ENCODE data around the gene PCDHA1. TPM values are rescaled to one million over a fixed set of nuclear protein-coding genes. Genes with fewer than 3 reads are reported as not detected.
A peak's percentile ranks its signal among the peaks of the same experiment; 100 is the strongest.
"Not testable (repeated sequence)": the region's sequence is repeated elsewhere in the genome, so short reads cannot be mapped to it uniquely, and the experiment has no call there.

The PCDHA1 gene
- total and polyA plus RNA-seq, 10 donors: 0.05 TPM; not detected in 9

- H3K9me3 ChIP-seq: peaks cover 2 to 99% (median 84%) of the 10 kb centered on the region in 8 donors
- H3K36me3 ChIP-seq: no peaks in the 10 kb centered on the region
- TF ChIP-seq POLR2AphosphoS5 (IDR thresholded peaks at IDR 0.05) (no peak), CTCF (IDR thresholded peaks at IDR 0.05 in 8 of 11, conservative IDR thresholded peaks at IDR 0.05 in 3 of 11) (no peak)
- H3K4me1 ChIP-seq: no peaks in the 10 kb centered on the region
- WGBS, 5 donors: 53 to 75% (median 60%) methylated on average over 34 to 39 of the region's 39 CpGs
- peaks cover 0 to 71% (median 0%) of the 10 kb centered on the region in 7 donors for H3K27me3 ChIP-seq (replicated peaks in 1 of 7)
- H3K4me3 ChIP-seq: no peak overlapping the region
- intact Hi-C loops (cut with DNase I; ENCODE audit: low total_unique reads): no loop called here
- no peak for DNase-seq
- H3K27ac ChIP-seq: no peak overlapping the region
These were observed 10.8 kb downstream of the PCDHA1 start for GRCh38 chr5:140796718-140797095.

GRCh38 chr5:140800816-140801493 is 15.0 kb downstream of the PCDHA1 start, which contains the start of gene PCDHA3:
PCDHA3 (plus strand) TSS chr5:140801057.
- H3K36me3 ChIP-seq: no peaks in the 10 kb centered on the region
- peaks cover 2 to 95% (median 64%) of the 10 kb centered on the region in 8 donors for H3K9me3 ChIP-seq
- H3K4me1 ChIP-seq: no peaks in the 10 kb centered on the region
- intact Hi-C loops (cut with DNase I; ENCODE audit: low total_unique reads): no loop called here
- DNase-seq: no peak
- TF ChIP-seq CTCF (IDR thresholded peaks at IDR 0.05 in 8 of 11, conservative IDR thresholded peaks at IDR 0.05 in 3 of 11) (peak in 1 of 11 experiments; percentile 12), POLR2AphosphoS5 (IDR thresholded peaks at IDR 0.05) (no peak)
- H3K4me3 ChIP-seq: peak within 1 kb of the TSS in 2 of 8 donors; percentile 32 to 44
- H3K27ac ChIP-seq: no peak within 1 kb of the TSS
- peaks cover 0 to 58% (median 0%) of the 10 kb centered on the region in 7 donors for H3K27me3 ChIP-seq (replicated peaks in 1 of 7)
- WGBS, 5 donors: 20 to 30% (median 25%) methylated on average over 27 to 29 of the region's 29 CpGs

DNA sequence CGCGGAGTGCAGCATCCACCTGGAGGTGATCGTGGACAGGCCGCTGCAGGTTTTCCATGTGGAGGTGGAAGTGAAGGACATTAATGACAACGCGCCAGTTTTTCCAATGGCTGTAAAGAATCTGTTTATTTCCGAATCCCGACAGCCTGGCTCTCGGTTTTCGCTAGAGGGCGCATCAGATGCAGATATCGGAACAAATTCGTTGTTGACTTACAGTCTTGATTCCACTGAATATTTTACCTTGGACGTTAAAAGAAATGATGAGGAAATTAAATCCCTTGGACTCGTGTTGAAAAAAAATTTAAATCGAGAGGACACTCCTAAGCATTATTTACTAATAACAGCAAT is 15.5 kb downstream of the PCDHA1 start:
- intact Hi-C loops (cut with DNase I; ENCODE audit: low total_unique reads): no loop called here
- H3K4me3 ChIP-seq: peak overlapping the region in 2 of 8 donors; percentile 32 to 44
- H3K4me1 ChIP-seq: no peaks in the 10 kb centered on the region
- TF ChIP-seq CTCF (IDR thresholded peaks at IDR 0.05 in 8 of 11, conservative IDR thresholded peaks at IDR 0.05 in 3 of 11): peak in 2 of 11 experiments; percentile 10 to 12
- no peak for TF ChIP-seq POLR2AphosphoS5 (IDR thresholded peaks at IDR 0.05)
- no peak overlapping the region for H3K27ac ChIP-seq
- DNase-seq: no peak
- H3K36me3 ChIP-seq: no peaks in the 10 kb centered on the region
- 17 to 31% (median 20%) methylated on average over 16 of the region's 16 CpGs for WGBS, 5 donors
- H3K9me3 ChIP-seq: peaks cover 2 to 95% (median 64%) of the 10 kb centered on the region in 8 donors
- peaks cover 0 to 58% (median 0%) of the 10 kb centered on the region in 7 donors for H3K27me3 ChIP-seq (replicated peaks in 1 of 7)

GRCh38 chr5:140802381-140802780 is 16.4 kb downstream of the PCDHA1 start:
- H3K27ac ChIP-seq; H3K36me3 ChIP-seq; H3K4me3 ChIP-seq; H3K4me1 ChIP-seq; DNase-seq; intact Hi-C loops (cut with DNase I; ENCODE audit: low total_unique reads): not testable (repeated sequence)
- WGBS, 5 donors: 49 to 78% (median 60%) methylated on average over 29 to 45 of the region's 45 CpGs
- Histone ChIP-seq H3K9me3 (peaks cover 0 to 95% (median 64%) of the 10 kb centered on the region in 8 donors), H3K27me3 (replicated peaks in 1 of 7) (peaks cover 0 to 58% (median 0%) of the 10 kb centered on the region in 7 donors)

All from spleen (tissue), 11 donors.